HS-27A (cell line): Measurements from ENCODE around the gene LEPR.
"Not testable (repeated sequence)": the region's sequence is repeated elsewhere in the genome, so short reads cannot be mapped to it uniquely, and the experiment has no call there.

Source experiments
- DNase-seq: peaks from one replicate; pipeline ENCODE4 v3.0.0-alpha.2; 2012; ENCODE audit warnings: low read depth, missing footprints

LEPR gene, protein sequence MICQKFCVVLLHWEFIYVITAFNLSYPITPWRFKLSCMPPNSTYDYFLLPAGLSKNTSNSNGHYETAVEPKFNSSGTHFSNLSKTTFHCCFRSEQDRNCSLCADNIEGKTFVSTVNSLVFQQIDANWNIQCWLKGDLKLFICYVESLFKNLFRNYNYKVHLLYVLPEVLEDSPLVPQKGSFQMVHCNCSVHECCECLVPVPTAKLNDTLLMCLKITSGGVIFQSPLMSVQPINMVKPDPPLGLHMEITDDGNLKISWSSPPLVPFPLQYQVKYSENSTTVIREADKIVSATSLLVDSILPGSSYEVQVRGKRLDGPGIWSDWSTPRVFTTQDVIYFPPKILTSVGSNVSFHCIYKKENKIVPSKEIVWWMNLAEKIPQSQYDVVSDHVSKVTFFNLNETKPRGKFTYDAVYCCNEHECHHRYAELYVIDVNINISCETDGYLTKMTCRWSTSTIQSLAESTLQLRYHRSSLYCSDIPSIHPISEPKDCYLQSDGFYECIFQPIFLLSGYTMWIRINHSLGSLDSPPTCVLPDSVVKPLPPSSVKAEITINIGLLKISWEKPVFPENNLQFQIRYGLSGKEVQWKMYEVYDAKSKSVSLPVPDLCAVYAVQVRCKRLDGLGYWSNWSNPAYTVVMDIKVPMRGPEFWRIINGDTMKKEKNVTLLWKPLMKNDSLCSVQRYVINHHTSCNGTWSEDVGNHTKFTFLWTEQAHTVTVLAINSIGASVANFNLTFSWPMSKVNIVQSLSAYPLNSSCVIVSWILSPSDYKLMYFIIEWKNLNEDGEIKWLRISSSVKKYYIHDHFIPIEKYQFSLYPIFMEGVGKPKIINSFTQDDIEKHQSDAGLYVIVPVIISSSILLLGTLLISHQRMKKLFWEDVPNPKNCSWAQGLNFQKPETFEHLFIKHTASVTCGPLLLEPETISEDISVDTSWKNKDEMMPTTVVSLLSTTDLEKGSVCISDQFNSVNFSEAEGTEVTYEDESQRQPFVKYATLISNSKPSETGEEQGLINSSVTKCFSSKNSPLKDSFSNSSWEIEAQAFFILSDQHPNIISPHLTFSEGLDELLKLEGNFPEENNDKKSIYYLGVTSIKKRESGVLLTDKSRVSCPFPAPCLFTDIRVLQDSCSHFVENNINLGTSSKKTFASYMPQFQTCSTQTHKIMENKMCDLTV

DNA sequence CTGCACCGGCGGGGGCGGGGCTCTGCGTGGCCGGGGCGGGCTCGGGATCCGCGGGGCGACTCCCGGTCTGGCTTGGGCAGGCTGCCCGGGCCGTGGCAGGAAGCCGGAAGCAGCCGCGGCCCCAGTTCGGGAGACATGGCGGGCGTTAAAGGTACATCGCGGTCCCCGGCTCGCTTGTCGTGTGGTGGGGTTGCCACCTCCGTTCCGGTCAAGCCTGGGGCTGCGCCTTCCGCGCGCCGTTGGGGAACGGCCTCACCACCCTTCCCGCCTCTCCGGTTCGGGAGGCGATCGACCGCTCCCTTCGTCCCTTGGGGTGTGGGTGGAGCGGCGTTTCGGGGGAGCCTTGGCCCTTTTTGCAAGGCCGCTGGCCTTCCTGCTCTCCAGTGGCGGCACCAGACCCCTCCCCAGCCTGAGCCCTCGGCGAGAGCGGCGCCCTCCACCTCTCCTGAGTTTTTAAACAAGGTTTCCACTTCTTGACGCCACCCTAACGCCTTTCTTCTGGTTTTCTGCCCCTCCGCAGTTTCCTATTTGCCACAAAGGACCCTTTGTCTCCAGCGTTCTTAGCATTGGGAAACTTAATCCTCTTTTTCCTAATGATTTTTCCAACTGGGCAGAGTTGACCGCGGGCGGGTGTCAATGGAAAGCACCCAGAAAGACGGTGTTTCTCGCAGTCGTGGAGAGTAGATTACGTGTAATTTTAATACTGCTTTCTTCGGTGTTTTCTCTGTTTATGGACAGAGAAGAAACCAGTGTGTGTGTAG lies at the start of gene LEPR, which contains the start of gene LEPROT:
Gene LEPR, plus strand, starts transcription at position 79 of the 761 bp plus-strand sequence. CDS start 144,898 bp downstream, outside the sequence.
Gene LEPROT, plus strand, starts transcription at position 79 of the 761 bp plus-strand sequence. Its CDS starts 57 bp downstream, at position 136.
- DNase-seq, result peak; percentile 74

DNA sequence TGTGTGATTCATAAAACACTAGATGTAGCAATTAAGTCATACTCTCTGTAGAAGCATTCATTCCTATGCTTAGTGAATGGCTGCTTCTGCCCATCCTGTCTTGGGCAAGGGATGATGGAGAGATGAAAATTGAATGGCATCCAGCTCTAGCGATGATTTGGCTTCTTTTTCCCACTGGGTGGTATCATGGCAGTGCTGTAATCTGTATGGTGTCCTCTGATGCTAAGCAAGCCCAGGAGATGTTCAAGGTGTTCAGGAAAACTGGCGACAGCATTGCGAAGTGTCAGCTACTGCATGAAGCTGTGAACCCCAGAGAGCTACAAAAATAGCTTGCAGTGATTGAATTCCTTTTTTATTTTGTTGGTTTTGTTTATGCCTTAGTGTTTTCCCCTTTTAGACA lies 48.9 kb upstream of the LEPR start:
- DNase-seq, result no peak

DNA sequence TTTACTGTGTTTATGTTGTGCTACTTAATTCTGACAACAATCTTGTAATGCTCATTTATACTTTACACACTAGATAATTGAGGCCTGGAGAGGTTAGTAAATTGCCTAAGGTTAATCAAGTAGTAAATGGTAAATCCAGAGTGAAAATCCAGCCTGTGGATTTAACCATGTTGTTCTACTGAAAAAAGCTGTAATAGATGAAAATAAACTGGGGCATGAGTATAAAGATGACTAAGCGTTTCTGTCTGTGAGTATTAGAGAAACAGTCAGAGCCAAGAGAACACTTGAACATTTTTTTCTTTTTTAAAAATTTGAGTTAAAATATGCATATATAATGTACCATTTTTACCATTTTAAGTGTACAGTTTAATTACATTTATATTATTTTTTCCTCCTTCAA lies 47.9 kb upstream of the LEPR start:
- DNase-seq, result no peak

DNA sequence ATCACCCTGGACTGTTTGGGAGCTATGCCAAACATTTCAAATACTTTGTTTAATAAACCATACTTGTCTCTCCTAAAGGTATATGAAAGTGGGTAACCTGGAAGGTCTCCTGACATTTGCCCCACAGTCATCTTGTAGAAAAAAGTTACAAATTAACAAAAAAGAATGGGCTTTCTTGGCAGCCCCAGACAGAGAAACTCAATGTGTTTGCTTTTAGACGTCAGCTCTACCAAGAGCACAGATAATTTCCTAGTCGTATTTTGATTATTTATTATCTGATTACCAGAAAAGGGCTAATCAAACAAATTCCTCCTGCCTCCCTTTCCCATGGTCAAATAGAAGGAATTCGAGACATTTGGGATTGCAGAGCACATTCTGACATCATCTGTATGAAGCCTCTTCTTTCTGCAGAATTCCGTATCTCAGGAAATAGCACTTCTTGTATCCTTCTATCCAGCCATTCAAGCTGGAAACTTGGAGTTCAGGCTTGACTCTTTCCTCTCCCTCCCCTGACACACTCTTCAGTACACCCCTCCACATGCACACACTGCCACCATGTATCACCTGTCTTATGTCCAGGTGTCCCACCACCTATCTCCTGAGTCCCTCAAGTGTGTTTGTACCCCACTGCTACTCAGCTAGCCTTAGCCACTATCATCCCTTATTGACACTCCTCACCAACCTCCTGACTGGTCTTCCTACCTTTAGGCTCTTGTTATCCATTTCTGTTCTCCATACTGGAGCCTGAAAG lies 42.8 kb upstream of the LEPR start:
- DNase-seq, result no peak

DNA sequence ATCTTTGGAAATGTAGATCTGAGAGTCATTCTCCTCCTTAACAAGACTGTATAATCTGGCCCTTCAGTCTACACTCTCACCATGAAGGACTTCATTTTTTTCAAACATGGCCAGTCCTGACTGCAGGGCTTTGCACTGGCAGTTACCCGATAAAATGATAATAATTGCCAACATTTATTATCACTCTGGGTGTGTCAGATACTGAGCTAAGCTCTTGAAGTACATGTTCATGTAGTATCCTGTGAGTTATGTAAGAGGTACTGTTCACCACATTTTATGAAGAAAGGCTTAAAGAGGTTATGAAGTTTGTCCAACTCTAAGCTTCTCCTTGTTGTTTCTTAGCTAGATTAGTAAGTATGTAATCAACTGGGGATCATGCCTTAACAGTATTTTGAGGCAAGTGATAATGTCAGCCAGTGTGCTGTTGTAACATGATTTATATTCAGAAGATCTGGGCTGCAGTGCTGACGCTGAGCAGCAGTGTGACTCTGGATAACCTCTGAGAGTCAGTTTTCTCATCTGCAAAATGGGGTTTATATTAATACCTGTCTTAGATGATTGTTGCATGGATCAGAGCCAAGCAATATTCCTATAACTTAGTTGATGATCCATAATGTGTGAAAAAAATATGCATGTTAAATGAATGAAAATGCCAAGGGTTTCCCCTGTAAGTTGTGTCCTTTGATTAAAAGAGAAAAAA lies 42.1 kb upstream of the LEPR start:
- no peak for DNase-seq

DNA sequence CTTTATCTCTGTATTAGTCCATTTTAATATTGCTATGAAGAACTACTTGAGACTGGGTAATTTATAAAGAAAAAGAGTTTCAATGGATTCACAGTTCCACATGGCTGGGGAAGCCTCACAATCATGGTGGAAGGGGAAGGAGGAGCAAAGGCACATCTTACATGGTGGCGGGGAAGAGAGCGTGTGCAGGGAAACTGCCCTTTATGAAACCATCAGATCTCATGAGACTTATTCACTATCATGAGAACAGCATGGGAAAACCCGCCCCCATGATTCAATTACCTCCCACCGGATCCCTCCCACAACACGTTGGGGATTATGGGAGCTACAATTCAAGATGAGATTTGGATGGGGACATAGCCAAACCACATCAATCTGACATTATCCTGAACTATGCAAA lies 36.0 kb upstream of the LEPR start:
- DNase-seq, result not testable (repeated sequence)

DNA sequence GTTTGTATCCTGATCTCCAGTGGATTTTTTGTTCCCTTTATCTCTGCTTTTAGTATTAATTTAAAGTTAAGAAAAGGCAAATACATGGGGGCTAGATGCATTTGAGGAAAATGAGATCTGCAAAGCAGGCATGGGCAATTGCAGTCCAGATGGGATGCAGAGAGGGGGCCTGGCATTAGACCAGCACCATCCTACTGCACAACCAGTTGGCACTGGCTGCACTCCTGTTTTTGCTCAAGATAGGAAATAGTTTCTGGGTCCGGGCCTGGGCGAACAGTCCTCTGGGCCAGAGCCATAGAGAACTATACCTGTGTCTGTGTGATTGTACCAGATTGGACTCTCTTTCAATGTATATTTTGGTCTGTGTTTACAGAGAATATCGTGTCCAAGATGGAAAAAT lies 34.0 kb upstream of the LEPR start:
- DNase-seq, result no peak

DNA sequence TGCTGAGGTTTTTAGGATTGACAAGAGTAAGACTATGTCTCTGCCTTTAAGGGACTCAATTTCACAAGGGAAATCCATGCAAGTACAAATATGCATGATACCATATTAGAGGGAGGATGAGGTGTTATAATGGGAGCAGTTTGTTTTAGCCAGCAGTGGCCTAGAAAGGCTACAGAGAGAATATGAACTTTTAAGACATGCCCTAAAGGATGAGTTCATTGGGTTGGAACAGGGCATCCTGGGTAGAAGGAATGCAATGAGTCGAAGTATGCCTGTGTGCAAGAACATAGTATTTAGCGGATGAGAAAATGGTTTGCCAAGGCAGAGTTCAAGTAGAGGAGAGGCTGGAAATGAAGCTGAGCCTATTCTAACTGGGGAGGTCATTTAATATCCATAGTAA lies 32.6 kb upstream of the LEPR start:
- DNase-seq, result no peak

DNA sequence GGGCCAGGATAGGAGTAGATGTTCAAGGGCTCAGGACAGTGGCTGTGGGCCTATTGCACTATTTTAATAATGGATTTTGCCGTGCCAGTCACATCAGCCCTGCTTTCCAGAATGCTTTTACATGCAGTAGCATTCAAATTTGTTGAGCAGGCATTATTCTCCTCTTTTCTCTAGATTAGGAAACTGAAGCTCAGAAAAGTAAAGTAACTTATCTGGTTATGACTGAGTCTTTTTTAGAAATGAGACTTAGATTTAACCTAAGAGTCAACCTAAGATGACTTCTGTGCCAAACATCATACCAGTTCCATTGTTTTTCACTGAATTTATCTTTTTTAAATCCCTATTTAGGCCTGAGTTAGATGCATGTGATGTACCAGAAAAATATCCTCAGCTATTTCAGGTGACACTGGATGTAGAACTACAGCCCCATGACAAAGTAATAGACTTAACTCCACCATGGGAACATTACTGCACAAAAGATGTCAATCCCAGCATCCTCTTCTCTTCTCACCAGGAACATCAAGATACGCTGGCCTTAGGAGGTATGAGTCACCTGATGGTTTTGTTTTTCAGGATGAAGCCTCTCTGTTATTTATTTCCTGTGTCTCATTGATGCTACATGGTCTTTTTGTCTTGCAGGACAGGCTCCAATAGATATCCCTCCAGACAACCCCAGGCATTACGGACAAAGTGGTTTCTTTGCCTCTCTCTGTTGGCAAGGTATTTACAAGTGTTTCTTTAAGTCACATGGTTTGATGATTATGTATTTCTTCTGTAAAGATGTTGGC lies 31.4 kb upstream of the LEPR start:
- DNase-seq, result no peak

DNA sequence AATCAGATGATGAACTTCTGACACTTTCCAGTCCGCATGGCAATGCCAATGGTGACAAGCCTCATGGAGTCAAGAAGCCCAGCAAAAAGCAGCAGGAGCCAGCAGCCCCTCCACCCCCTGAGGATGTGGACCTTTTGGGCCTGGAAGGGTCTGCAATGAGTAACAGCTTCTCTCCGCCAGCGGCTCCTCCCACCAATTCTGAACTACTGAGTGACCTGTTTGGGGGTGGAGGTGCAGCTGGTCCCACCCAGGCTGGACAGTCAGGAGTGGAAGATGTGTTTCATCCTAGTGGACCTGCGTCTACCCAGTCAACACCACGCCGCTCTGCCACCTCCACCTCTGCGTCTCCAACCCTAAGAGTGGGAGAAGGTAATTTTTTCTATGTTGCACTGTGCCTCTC lies 28.0 kb upstream of the LEPR start:
- DNase-seq, result no peak

DNA sequence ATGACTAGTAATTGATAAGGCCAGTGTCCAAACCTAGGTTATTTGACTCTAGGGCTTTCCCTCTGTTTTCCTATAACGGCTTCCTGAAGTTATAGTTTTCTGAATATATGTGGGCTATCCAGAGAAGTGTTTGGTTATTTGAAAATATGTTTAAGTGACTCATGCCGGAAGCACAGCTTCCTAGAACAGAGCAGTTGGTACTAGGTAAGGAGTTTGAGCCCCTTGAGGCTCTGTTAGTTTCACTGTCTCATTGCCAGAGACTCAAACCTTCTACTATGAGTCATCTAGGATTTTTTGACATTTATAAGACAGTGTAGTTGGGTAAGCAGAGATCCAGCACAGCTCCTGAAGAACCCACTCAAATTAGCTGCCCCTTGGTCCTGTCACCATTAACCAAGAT lies 27.1 kb upstream of the LEPR start:
- DNase-seq, result peak; percentile 70

DNA sequence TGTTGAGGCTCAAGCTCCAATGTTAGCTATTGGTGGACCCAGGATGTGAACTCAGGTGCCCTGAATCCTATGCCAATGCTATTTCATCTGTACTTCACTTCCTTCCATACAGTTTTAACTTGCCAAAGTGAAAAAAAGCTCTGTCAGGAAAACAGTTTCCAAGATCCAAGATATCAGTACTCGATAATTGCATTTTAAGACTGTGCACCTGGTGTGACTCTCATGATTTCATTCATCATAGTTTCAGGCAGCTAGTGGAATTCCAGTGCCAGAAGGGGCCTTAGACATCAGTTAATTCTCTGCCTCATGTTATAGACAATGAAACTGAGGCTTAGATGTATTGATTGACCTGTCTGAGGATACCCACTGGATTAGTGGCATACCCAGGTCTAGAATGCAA lies 26.5 kb upstream of the LEPR start:
- no peak for DNase-seq

DNA sequence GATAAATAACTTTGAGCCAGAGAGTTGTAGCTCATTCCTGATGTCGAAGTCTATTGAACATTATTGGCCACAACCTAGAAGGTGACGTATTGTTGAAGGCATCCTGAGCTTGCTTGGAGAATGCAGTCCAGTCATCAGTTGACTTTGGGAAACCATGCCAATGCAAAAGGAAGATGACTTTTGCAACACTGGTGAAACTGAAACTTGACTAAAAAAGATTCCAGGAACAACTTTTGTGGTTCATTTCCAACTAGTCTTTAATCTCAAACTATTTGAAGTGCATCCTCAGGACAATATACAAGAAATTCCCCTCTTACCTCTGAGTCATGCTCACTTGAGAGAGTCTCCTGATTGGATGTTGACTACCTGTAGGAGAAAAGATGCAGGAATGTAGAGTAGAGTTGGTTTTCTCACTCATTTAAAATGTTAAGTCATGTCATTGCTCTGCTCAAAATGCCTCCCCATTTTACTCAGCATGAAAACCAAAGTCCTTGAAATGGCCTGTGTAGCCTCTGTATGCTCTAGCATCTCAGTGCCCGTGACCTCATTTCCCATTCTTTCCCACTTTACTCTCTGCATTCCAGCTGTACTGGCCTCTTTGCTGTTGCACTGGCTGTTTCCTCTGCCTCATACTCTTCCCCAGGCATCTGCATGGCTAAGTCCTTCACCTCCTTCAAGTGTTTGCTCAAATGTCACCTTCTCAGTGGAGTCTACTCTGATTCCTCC lies 24.4 kb upstream of the LEPR start:
- DNase-seq, result peak; percentile 98

DNA sequence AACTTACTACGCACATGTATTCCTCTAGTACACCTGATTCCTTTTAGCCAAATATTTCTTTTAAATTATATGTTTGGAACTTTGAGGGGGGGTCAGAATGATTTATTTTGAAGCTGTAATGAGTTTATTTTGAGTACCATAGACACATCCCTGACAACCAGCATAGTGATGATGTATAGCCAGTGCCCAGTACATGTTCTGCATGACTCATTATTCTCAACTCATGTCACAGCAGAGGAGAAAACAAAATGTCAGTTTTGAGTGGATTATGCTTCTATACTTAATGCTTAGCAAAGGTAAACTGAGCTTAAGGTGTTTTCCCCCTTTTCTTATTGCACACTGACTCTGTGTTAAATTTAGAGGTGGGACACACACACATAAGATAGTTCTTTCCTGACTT lies 22.4 kb upstream of the LEPR start:
- DNase-seq, result no peak

DNA sequence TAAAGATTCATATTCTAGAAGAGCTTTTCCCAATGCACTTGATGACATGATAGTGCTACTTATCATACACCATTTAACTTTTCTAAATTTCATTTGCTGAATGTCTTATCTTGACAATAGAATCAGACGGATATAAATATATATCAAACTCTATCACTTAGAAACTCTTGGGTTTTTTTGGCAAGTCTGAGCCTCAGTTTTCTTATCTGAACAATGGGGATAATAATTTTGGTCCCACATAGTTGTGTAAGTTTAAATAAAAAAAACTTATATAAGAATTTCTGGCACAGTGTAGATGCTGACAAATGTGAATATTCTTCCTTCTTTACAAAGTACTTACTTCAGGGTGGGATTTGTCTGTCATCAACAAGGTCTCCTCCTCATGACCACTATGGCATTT lies 21.5 kb upstream of the LEPR start:
- no peak for DNase-seq

DNA sequence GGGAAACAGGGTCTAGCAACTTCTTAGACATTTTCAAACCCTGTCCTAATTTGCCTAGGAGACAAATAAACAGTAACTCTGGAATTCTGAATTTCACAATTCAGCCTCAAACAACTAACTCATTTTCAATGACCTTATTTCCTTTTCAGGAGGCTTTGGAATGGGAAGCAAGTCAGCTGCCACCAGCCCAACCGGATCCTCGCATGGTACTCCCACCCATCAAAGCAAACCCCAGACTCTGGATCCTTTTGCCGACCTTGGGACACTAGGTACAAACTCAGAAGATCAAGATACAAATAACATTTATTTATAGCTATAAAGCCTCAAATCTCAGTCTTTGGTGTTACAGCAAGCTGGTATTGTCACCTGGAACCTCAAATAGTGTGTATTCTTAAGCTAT lies 18.9 kb upstream of the LEPR start:
- DNase-seq, result no peak

DNA sequence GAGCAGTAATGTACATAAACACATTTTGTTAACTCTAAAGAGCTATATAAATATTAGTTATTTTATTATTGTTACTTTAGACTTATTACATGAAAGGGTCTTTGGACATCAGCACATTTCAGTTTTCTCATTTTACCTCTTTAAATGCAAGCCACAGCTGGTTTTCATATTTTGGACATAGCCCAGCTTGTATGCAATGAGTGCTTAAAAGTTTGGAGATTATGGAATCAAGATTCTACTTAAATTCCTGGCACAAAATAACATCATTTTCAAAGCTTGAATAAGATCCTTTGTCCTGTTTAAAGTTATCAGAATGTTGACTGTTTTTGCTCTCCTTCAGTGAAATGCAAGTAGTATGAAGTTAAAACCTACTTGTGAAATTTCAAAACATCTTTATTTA lies 15.5 kb upstream of the LEPR start:
- no peak for DNase-seq

DNA sequence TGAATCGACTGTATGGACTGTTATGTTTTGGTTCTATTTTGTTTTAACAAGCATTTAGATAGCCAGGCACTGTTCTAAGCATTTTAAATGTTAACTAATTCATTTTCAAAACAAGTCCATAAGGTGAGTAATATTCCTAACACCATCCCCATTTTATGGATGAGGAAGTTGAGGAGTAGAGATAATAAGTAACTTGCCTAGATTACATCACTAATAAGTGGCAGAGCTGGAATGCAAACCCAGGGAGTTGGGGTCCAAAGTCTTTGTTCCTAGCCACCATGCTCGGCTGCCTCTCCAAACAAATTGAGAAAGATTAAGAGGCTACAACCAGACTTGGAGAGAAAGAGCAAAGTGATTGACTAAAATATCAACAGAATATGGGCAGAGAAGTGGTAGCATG lies 12.6 kb upstream of the LEPR start:
- DNase-seq, result no peak

DNA sequence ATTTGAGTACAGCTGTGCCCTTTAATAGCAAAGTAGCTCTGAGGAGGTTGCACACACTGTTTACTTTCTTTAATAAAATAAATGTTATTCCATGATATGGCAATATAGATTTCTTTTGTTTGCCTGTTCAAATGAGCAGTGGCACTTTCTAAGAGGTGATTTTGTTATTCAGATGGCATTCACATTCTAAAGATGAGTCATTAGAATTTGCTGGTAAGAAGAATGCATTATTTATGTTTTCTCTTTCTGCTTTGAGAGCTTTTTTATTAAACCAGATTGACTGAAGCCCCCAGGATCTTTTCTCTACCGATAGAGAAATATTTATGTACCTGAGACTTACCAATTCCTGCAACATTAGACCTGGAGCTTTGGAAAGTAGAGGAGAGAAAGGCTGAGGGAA lies 11.2 kb upstream of the LEPR start:
- DNase-seq, result no peak
